Measurements from ENCODE around the gene ACO1. TPM values are rescaled to one million over a fixed set of nuclear protein-coding genes. Genes with fewer than 3 reads are reported as not detected.

Gene ACO1
- total and polyA plus RNA-seq, 4 donors = 12.5 to 47.1 (median 21.9) TPM

DNA sequence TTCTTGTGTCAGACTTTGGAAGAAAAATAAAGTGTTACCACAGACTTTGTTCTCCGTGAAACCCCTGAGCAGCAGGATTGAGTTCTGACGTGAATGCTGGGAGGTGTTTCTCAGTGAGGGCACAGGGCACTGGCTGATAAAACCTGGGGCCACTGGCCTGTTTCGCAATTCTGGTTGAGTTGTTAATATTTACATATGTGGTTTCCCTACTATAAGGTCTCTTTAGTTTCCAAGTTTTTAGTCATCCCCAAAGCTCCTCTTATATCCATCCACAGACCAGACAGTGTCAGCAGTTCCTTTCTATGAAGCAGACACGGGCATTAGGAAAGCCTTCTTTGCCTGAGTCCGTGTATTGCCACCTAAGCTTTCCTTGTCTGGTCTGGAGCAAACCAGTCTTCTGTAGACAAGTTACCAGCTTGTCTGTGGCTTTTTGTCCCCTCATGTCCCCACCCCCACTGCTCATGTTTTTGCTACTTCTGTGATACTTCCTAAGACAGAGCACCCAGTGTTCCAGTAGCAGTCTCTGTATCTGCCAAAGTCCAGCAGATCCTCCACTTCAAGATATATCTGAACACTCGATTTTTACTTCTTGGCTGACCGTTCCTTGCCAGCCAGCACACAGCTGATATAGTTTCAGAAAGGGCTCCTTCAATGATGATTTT is 42.0 kb downstream of the ACO1 start:
- peak in 1 of 3 donors; percentile 4 for DNase-seq

GRCh38 chr9:32427111-32427873 is 42.8 kb downstream of the ACO1 start:
- TF ChIP-seq CTCF (IDR thresholded peaks at IDR 0.05; ENCODE audit: control extremely low read depth, extremely low read depth) = no peak
- no peaks in the 10 kb centered on the region for H3K9me3 ChIP-seq (ENCODE audit: control insufficient read depth in 4 of 4, insufficient read depth in 3 of 4, low read length in 3 of 4)
- ATAC-seq (ENCODE audit: insufficient read depth, low FRiP score) = peak; percentile 44
- no peak overlapping the region for H3K4me3 ChIP-seq
- H3K36me3 ChIP-seq (ENCODE audit: control insufficient read depth in 4 of 4, insufficient read depth in 4 of 4, low read length in 4 of 4) = peaks cover 20 to 34% (median 24%) of the 10 kb centered on the region in 4 donors
- WGBS, 2 donors = 71 to 79% methylated on average over 8 of the region's 8 CpGs
- H3K27ac ChIP-seq (ENCODE audit: low read depth in 1 of 2, low read length in 1 of 2) = no peak overlapping the region
- H3K27me3 ChIP-seq (ENCODE audit: control insufficient read depth in 3 of 3, insufficient read depth in 3 of 3, low read length in 2 of 3) = no peaks in the 10 kb centered on the region
- DNase-seq = peak in 1 of 3 donors; percentile 4
- H3K9ac ChIP-seq (ENCODE audit: insufficient read depth in 1 of 2, low read length in 2 of 2) = no peak overlapping the region
- no peaks in the 10 kb centered on the region for H3K4me1 ChIP-seq (ENCODE audit: control insufficient read depth in 5 of 5, insufficient read depth in 5 of 5, low read length in 5 of 5)

More for the DNA sequence above, 42.0 kb downstream of the ACO1 start:
- Histone ChIP-seq H3K27ac (ENCODE audit: low read depth in 1 of 2, low read length in 1 of 2) (peak overlapping the region in 1 of 2 donors; percentile 64), H3K27me3 (ENCODE audit: control insufficient read depth in 3 of 3, insufficient read depth in 3 of 3, low read length in 2 of 3) (no peaks in the 10 kb centered on the region), H3K4me3 (no peak overlapping the region), H3K9ac (ENCODE audit: insufficient read depth in 1 of 2, low read length in 2 of 2) (no peak overlapping the region), H3K4me1 (ENCODE audit: control insufficient read depth in 5 of 5, insufficient read depth in 5 of 5, low read length in 5 of 5) (no peaks in the 10 kb centered on the region), H3K36me3 (ENCODE audit: control insufficient read depth in 4 of 4, insufficient read depth in 4 of 4, low read length in 4 of 4) (peaks cover 23 to 36% (median 25%) of the 10 kb centered on the region in 4 donors), H3K9me3 (ENCODE audit: control insufficient read depth in 4 of 4, insufficient read depth in 3 of 4, low read length in 3 of 4) (no peaks in the 10 kb centered on the region)
- ATAC-seq (ENCODE audit: insufficient read depth, low FRiP score) = peak; percentile 64
- no peak for TF ChIP-seq CTCF (IDR thresholded peaks at IDR 0.05; ENCODE audit: control extremely low read depth, extremely low read depth)
- WGBS, 2 donors = 69 to 72% methylated on average over 7 of the region's 7 CpGs

GRCh38 chr9:32430720-32431119 is 46.3 kb downstream of the ACO1 start:
- ATAC-seq (ENCODE audit: insufficient read depth, low FRiP score) (no peak), DNase-seq (no peak)
- Histone ChIP-seq H3K9ac (ENCODE audit: insufficient read depth in 1 of 2, low read length in 2 of 2) (no peak overlapping the region), H3K4me1 (ENCODE audit: control insufficient read depth in 5 of 5, insufficient read depth in 5 of 5, low read length in 5 of 5) (no peaks in the 10 kb centered on the region), H3K9me3 (ENCODE audit: control insufficient read depth in 4 of 4, insufficient read depth in 3 of 4, low read length in 3 of 4) (no peaks in the 10 kb centered on the region), H3K36me3 (ENCODE audit: control insufficient read depth in 4 of 4, insufficient read depth in 4 of 4, low read length in 4 of 4) (peaks cover 20 to 43% (median 23%) of the 10 kb centered on the region in 4 donors), H3K27me3 (ENCODE audit: control insufficient read depth in 3 of 3, insufficient read depth in 3 of 3, low read length in 2 of 3) (no peaks in the 10 kb centered on the region), H3K27ac (ENCODE audit: low read depth in 1 of 2, low read length in 1 of 2) (no peak overlapping the region), H3K4me3 (no peak overlapping the region)
- TF ChIP-seq CTCF (IDR thresholded peaks at IDR 0.05; ENCODE audit: control extremely low read depth, extremely low read depth) = no peak
- 90 to 92% methylated on average over 5 of the region's 5 CpGs for WGBS, 2 donors

Measured in lung (tissue), 12 donors.